M059J (cell line): ENCODE results near the gene CUX1. TPM values are rescaled to one million over a fixed set of nuclear protein-coding genes. Genes with fewer than 3 reads are reported as not detected.

Experiments
- DNase-seq: peaks from one replicate; pipeline ENCODE4 v3.0.0-alpha.2; 2012; ENCODE audit warnings: low read depth
- total RNA-seq: library from RNA; depleted of rRNA; stranded (reverse); fragments of >200 nt; shearing (Covaris generic); gene quantifications from 2 replicates; pipeline ENCODE4 v1.2.3, GENCODE V29; 2014

CUX1 gene
- total RNA-seq, 1 experiment from 2014 or later, result 51.9 TPM

GRCh38 chr7:102097601-102098161 is 280.3 kb downstream of the CUX1 start:
- DNase-seq, result no peak

- DNase-seq, result no peak
These were observed 281.6 kb downstream of the CUX1 start for GRCh38 chr7:102098986-102099385.

- no peak for DNase-seq
These were observed 282.0 kb downstream of the CUX1 start for GRCh38 chr7:102099474-102099873.

GRCh38 chr7:102101111-102101551 is 283.7 kb downstream of the CUX1 start:
- DNase-seq, result no peak

GRCh38 chr7:102101926-102102325 is 284.5 kb downstream of the CUX1 start:
- DNase-seq, result no peak

GRCh38 chr7:102103027-102103372 is 285.6 kb downstream of the CUX1 start:
- no peak for DNase-seq

GRCh38 chr7:102104245-102104644 is 286.8 kb downstream of the CUX1 start:
- no peak for DNase-seq

- DNase-seq, result peak; percentile 46
These were observed 289.2 kb downstream of the CUX1 start for GRCh38 chr7:102106625-102107024.

- DNase-seq, result no peak
These were observed 290.2 kb downstream of the CUX1 start for GRCh38 chr7:102107474-102108104.

GRCh38 chr7:102111061-102112041 is 293.9 kb downstream of the CUX1 start:
- no peak for DNase-seq

- no peak for DNase-seq
These were observed 297.8 kb downstream of the CUX1 start for GRCh38 chr7:102115181-102115580.

- DNase-seq, result no peak
These were observed 298.5 kb downstream of the CUX1 start for GRCh38 chr7:102115931-102116330.

- DNase-seq, result peak; percentile 80
These were observed 300.3 kb downstream of the CUX1 start for GRCh38 chr7:102117743-102118142.

- no peak for DNase-seq
These were observed 301.8 kb downstream of the CUX1 start for GRCh38 chr7:102119213-102119651.

- no peak for DNase-seq
These were observed 302.5 kb downstream of the CUX1 start for GRCh38 chr7:102119925-102120324.

- DNase-seq, result no peak
These were observed 303.3 kb downstream of the CUX1 start for GRCh38 chr7:102120666-102121195.

- peak; percentile 70 for DNase-seq
These were observed 304.6 kb downstream of the CUX1 start for GRCh38 chr7:102122026-102122425.

GRCh38 chr7:102125127-102125596 is 307.7 kb downstream of the CUX1 start:
- peak; percentile 92 for DNase-seq

GRCh38 chr7:102128303-102128702 is 310.9 kb downstream of the CUX1 start:
- DNase-seq, result no peak

GRCh38 chr7:102129636-102130370 is 312.4 kb downstream of the CUX1 start:
- DNase-seq, result no peak

GRCh38 chr7:102132209-102132752 is 314.9 kb downstream of the CUX1 start:
- no peak for DNase-seq
